Endodermal cell (in vitro differentiated cells): ENCODE data around the gene UFD1. TPM values are rescaled to one million over a fixed set of nuclear protein-coding genes. Genes with fewer than 3 reads are reported as not detected.

ENCODE experiments used
- DNase-seq: peaks from one replicate; pipeline ENCODE4 v3.0.0-alpha.2; 2017
- H3K27ac ChIP-seq: 2 replicates; pipeline ENCODE4 v1.5.1; 2013; ENCODE audit warnings: mild to moderate bottlenecking, low read depth, low read length, moderate library complexity
- H3K27me3 ChIP-seq: 2 replicates; pipeline ENCODE4 v1.6.1; 2013; ENCODE audit warnings: mild to moderate bottlenecking, low read length, moderate library complexity; ENCODE audit not compliant: insufficient read depth, control insufficient read depth, poor library complexity, severe bottlenecking
- H3K36me3 ChIP-seq: 2 replicates; pipeline ENCODE4 v1.7.0; 2013; ENCODE audit warnings: mild to moderate bottlenecking, low read length, moderate library complexity; ENCODE audit not compliant: control insufficient read depth, insufficient read depth
- H3K4me1 ChIP-seq: one replicate; pipeline ENCODE4 v1.7.0; 2013; ENCODE audit warnings: low read length; ENCODE audit not compliant: control insufficient read depth, insufficient read depth
- H3K4me3 ChIP-seq: 2 replicates; pipeline ENCODE4 v1.5.1; 2013; ENCODE audit warnings: mild to moderate bottlenecking, low read length, moderate library complexity
- H3K9ac ChIP-seq: 2 replicates; pipeline ENCODE4 v1.6.1; 2013; ENCODE audit warnings: mild to moderate bottlenecking, low read length, moderate library complexity; ENCODE audit not compliant: poor library complexity, severe bottlenecking; ENCODE audit errors: extremely low read depth
- H3K9me3 ChIP-seq: 2 replicates; pipeline ENCODE4 v1.6.1; 2013; ENCODE audit warnings: mild to moderate bottlenecking, low read length, moderate library complexity; ENCODE audit not compliant: control insufficient read depth
- H3K27ac Mint-ChIP-seq: 2 replicates; pipeline ENCODE4 v1.8.0; 2020; ENCODE audit warnings: mixed read lengths
- H3K27me3 Mint-ChIP-seq: 2 replicates; pipeline ENCODE4 v1.8.0; 2021; ENCODE audit warnings: mild to moderate bottlenecking, mixed read lengths; ENCODE audit not compliant: insufficient read depth
- H3K36me3 Mint-ChIP-seq: 2 replicates; pipeline ENCODE4 v1.8.0; 2020; ENCODE audit warnings: low read depth, mixed read lengths
- H3K4me1 Mint-ChIP-seq: 2 replicates; pipeline ENCODE4 v1.8.0; 2020; ENCODE audit warnings: mixed read lengths
- H3K4me3 Mint-ChIP-seq: 2 replicates; pipeline ENCODE4 v1.8.0; 2020; ENCODE audit warnings: mild to moderate bottlenecking, moderate library complexity, mixed read lengths
- H3K9me3 Mint-ChIP-seq: 2 replicates; pipeline ENCODE4 v1.8.0; 2020; ENCODE audit warnings: mild to moderate bottlenecking, mixed read lengths
- WGBS, 2 experiments: methylation state at CpG; one replicate each; pipeline versions ENCODE4 v1.1.5 to v1.1.7; 2013; ENCODE audit warnings: missing lambda C conversion rate in 2 of 2, mixed read lengths in 1 of 2; ENCODE audit not compliant: insufficient coverage in 1 of 2, insufficient read length in 1 of 2; 5-methylcytosine and 5-hydroxymethylcytosine counted together
- total RNA-seq, 2 donors: library from RNA; stranded (reverse); fragmentation: NEBNext Ultra II Directional in 1 of 2; extraction: Animal tissue kit (Norgen Biotek cat#: 25700) in 1 of 2; gene quantifications; 2 replicates in 1 of 2; 3 replicates in 1 of 2; pipeline ENCODE4 v1.2.1, GENCODE V29; 2021
- TF ChIP-seq, protein P1 (sequence below): fragments of 200-600 bp; sonication (generic); conservative IDR thresholded peaks from 2 replicates; pipeline ENCODE4 v1.5.0; 2021; ENCODE audit warnings: antibody characterized with exemption, mild to moderate bottlenecking

UFD1 gene
- total RNA-seq, 2 donors from 2014 or later = 67.7 to 69.2 TPM

DNA sequence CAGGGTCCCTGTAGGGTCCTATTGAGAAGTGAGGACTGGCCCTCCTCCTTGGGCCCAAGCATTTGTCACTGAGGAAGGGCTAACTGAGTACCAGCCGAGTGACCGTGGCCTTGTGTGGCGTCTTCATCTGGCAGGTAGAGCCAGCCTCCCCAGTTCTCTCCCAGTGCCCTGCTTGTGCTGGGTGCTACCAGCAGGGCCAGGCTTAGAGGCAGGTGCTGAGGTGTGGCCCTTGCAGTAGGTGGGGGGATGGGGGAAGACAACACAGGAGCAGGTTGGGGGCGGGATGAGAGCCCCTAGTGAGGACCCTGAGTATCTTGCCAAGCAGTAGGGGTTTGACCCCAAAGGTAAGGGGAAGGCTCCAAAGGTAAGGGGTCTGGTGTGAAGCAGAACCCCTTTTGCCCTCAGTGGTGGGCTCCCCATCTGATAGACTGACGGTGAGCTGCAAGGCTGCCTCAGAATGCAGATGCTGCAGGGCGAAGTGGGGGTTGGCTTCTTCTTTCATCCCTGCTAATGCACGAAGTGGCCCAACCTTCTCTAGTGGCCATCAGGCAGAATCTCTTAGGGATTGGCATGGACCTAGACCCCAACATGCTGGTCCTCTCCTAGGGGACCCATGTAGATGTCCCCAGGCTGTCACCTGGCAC, 20.4 kb upstream of the UFD1 start:
- Histone ChIP-seq H3K4me1 (no peaks in the 10 kb centered on the region), H3K27ac (no peak overlapping the region), H3K9ac (no peak overlapping the region), H3K4me3 (no peak overlapping the region), H3K27me3 (no peaks in the 10 kb centered on the region), H3K36me3 (peaks cover 35% of the 10 kb centered on the region), H3K9me3 (no peaks in the 10 kb centered on the region)
- 96 to 97% methylated on average over 5 to 7 of the region's 7 CpGs for whole genome bisulfite sequencing, 2 experiments
- Mint-ChIP-seq H3K4me1 (no peaks in the 10 kb centered on the region), H3K9me3 (no peaks in the 10 kb centered on the region), H3K36me3 (peaks cover 12% of the 10 kb centered on the region), H3K27me3 (no peaks in the 10 kb centered on the region), H3K27ac (no peak overlapping the region), H3K4me3 (no peak overlapping the region)
- no peak for DNase-seq
- TF ChIP-seq, protein P1, sequence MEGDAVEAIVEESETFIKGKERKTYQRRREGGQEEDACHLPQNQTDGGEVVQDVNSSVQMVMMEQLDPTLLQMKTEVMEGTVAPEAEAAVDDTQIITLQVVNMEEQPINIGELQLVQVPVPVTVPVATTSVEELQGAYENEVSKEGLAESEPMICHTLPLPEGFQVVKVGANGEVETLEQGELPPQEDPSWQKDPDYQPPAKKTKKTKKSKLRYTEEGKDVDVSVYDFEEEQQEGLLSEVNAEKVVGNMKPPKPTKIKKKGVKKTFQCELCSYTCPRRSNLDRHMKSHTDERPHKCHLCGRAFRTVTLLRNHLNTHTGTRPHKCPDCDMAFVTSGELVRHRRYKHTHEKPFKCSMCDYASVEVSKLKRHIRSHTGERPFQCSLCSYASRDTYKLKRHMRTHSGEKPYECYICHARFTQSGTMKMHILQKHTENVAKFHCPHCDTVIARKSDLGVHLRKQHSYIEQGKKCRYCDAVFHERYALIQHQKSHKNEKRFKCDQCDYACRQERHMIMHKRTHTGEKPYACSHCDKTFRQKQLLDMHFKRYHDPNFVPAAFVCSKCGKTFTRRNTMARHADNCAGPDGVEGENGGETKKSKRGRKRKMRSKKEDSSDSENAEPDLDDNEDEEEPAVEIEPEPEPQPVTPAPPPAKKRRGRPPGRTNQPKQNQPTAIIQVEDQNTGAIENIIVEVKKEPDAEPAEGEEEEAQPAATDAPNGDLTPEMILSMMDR = no peak

DNA sequence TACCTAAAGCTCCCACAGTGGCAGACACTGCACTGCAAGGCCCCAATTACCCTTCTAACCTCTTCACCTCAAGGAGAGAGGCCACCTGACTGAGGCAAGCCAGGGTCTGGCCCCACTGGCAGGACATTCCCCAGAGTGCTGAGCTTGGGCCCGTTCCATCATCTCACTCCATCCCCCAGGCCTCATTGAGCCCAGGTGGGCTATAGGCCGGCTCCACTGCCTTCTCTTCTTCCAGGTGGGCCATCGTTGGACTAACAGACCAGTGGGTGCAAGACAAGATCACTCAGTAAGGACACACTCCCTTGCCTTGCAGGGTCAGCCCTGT, 19.8 kb upstream of the UFD1 start:
- Mint-ChIP-seq H3K4me1 (no peaks in the 10 kb centered on the region), H3K27me3 (no peaks in the 10 kb centered on the region), H3K9me3 (no peaks in the 10 kb centered on the region), H3K27ac (no peak overlapping the region), H3K4me3 (no peak overlapping the region), H3K36me3 (peaks cover 12% of the 10 kb centered on the region)
- H3K9me3 ChIP-seq = no peaks in the 10 kb centered on the region
- H3K27ac ChIP-seq = no peak overlapping the region
- TF ChIP-seq, protein P1 = no peak
- no peak overlapping the region for H3K4me3 ChIP-seq
- no peaks in the 10 kb centered on the region for H3K27me3 ChIP-seq
- DNase-seq = no peak
- no peak overlapping the region for H3K9ac ChIP-seq
- peaks cover 35% of the 10 kb centered on the region for H3K36me3 ChIP-seq
- H3K4me1 ChIP-seq = no peaks in the 10 kb centered on the region
- WGBS, 2 experiments = 92% methylated on average over 3 of the region's 3 CpGs; no CpG with 5 or more reads in 1 of the 2 experiments

DNA sequence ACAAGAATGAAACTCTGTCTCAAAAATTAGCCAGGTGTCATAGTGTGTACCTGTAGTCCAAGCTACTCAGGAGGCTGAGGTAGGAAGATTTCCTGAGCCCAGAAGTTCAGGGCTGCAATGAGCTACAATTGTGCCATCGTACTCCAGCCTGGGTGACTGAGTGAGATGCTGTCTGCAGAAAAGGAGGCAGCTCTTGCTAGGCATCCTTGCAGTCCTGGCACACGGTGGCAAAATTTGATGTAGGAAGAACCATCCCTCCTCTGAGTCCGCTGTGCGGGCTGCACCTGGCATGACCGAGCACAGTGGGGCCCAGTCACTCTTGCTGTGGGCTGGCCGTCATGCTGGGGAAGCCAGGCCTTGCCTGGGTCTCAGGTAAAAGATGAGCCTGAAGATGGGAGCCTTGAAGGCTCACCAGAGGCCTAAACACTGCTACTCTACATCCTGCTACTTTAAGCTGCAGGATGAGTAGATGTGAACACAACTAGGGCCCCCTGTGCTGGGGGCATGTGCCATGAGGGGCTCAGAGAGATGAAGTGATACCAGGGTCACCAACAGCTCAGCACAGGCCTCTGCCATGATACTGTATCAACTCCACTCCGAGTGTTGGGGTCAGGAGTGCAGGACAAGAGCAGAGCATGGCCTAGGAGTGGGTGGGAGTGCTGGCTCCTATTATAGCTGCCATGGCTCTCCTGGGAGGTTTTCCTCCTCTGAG, 19.3 kb upstream of the UFD1 start:
- TF ChIP-seq, protein P1 = no peak
- WGBS, 2 experiments = 91 to 97% methylated on average over 5 to 7 of the region's 7 CpGs
- H3K27ac Mint-ChIP-seq = no peak overlapping the region
- no peaks in the 10 kb centered on the region for H3K4me1 ChIP-seq
- no peaks in the 10 kb centered on the region for H3K27me3 Mint-ChIP-seq
- no peaks in the 10 kb centered on the region for H3K9me3 ChIP-seq
- H3K27ac ChIP-seq = no peak overlapping the region
- H3K4me3 Mint-ChIP-seq = no peak overlapping the region
- no peak for DNase-seq
- no peak overlapping the region for H3K4me3 ChIP-seq
- peaks cover 30% of the 10 kb centered on the region for H3K36me3 ChIP-seq
- H3K9me3 Mint-ChIP-seq = no peaks in the 10 kb centered on the region
- H3K4me1 Mint-ChIP-seq = no peaks in the 10 kb centered on the region
- peaks cover 12% of the 10 kb centered on the region for H3K36me3 Mint-ChIP-seq
- H3K9ac ChIP-seq = no peak overlapping the region
- H3K27me3 ChIP-seq = no peaks in the 10 kb centered on the region
